OCI-LY3 (cell line): ENCODE measurements around the gene C1orf116.

Experiments
- CTCF ChIP-seq: fragments of 200-600, 300-600 bp; sonication (generic); IDR thresholded peaks from 2 replicates; pipeline ENCODE4 v1.5.1; 2014; ENCODE audit warnings: antibody characterized with exemption, low read length, low read depth
- EZH2phosphoT487 ChIP-seq: fragments of 200-600 bp; shearing (Covaris generic); IDR thresholded peaks from 2 replicates; pipeline ENCODE4 v1.6.1; 2018; ENCODE audit warnings: antibody characterized with exemption, mixed run types, low read depth

GRCh38 chr1:206975306-206975705 lies 57.2 kb downstream of the C1orf116 start:
- TF ChIP-seq CTCF (no peak), EZH2phosphoT487 (no peak)
